Sigmoid colon (tissue), 4 donors: Measurements from ENCODE around the gene CASP3.
"Not testable (repeated sequence)": the region's sequence is repeated elsewhere in the genome, so short reads cannot be mapped to it uniquely, and the experiment has no call there.

Experiments
- EP300 ChIP-seq, 4 donors: sonication (generic); formaldehyde crosslinking; IDR thresholded peaks; one replicate each; pipeline ENCODE4 v1.6.1; 2017; ENCODE audit warnings: antibody characterized with exemption in 4 of 4
- POLR2A ChIP-seq, 2 donors: fragments of 450-650 bp; IDR thresholded peaks; one replicate each; pipeline ENCODE4 v1.6.1; 2016; ENCODE audit warnings: antibody characterized with exemption in 2 of 2, mild to moderate bottlenecking in 2 of 2, moderate library complexity in 2 of 2
- POLR2AphosphoS5 ChIP-seq, 4 donors: sonication (generic); formaldehyde crosslinking; IDR thresholded peaks; one replicate each; pipeline ENCODE4 v1.6.1; 2017; ENCODE audit warnings: antibody characterized with exemption in 4 of 4
- TF ChIP-seq, protein P1 (sequence below), 4 experiments: fragments of 450-650 bp in 3 of 4; fragments of 200-600 bp in 1 of 4; IDR thresholded peaks; one replicate each; pipeline ENCODE4 v1.5.1; 2016 to 2019; ENCODE audit warnings: antibody characterized with exemption in 4 of 4, mild to moderate bottlenecking in 3 of 4, moderate library complexity in 2 of 4

DNA sequence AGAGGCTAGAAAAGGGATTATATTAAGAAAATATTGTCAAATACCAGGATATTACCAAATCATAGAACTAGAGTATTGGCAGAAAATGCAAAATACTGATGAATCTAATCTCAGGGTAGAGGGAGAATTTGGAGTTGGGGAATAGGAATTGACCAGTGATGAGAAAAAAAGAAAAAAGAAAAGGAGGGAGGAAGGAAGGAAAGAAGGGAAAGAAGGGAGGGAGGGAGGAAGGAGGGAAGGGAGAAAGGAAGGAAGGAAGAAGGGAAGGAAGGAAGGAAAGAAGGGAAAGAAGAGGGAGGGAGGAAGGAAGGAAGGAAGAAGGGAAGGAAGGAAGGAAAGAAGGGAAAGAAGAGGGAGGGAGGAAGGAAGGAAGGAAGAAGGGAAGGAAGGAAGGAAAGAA lies 3.4 kb upstream of the CASP3 start:
- TF ChIP-seq, protein P1, sequence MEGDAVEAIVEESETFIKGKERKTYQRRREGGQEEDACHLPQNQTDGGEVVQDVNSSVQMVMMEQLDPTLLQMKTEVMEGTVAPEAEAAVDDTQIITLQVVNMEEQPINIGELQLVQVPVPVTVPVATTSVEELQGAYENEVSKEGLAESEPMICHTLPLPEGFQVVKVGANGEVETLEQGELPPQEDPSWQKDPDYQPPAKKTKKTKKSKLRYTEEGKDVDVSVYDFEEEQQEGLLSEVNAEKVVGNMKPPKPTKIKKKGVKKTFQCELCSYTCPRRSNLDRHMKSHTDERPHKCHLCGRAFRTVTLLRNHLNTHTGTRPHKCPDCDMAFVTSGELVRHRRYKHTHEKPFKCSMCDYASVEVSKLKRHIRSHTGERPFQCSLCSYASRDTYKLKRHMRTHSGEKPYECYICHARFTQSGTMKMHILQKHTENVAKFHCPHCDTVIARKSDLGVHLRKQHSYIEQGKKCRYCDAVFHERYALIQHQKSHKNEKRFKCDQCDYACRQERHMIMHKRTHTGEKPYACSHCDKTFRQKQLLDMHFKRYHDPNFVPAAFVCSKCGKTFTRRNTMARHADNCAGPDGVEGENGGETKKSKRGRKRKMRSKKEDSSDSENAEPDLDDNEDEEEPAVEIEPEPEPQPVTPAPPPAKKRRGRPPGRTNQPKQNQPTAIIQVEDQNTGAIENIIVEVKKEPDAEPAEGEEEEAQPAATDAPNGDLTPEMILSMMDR (IDR thresholded peaks at IDR 0.05) = not testable (repeated sequence)
- not testable (repeated sequence) for TF ChIP-seq POLR2A, EP300, POLR2AphosphoS5 (IDR thresholded peaks at IDR 0.05)
